Glutamatergic neuron (in vitro differentiated cells): Measurements from ENCODE around the gene ALDOC. TPM values are rescaled to one million over a fixed set of nuclear protein-coding genes. Genes with fewer than 3 reads are reported as not detected.

Source experiments
- DNase-seq: peaks from one replicate; pipeline ENCODE4 v3.0.0; 2022
- H3K27ac Mint-ChIP-seq: one replicate; pipeline ENCODE4 v1.8.0; 2020; ENCODE audit warnings: mild to moderate bottlenecking, mixed read lengths, inconsistent platforms; ENCODE audit not compliant: unreplicated experiment
- H3K27me3 Mint-ChIP-seq: one replicate; pipeline ENCODE4 v1.8.0; 2020; ENCODE audit warnings: mild to moderate bottlenecking, moderate library complexity, mixed read lengths, inconsistent platforms; ENCODE audit not compliant: unreplicated experiment
- H3K36me3 Mint-ChIP-seq: one replicate; pipeline ENCODE4 v1.8.0; 2020; ENCODE audit warnings: mild to moderate bottlenecking, mixed read lengths, inconsistent platforms; ENCODE audit not compliant: unreplicated experiment
- H3K4me1 Mint-ChIP-seq: one replicate; pipeline ENCODE4 v1.8.0; 2020; ENCODE audit warnings: mild to moderate bottlenecking, low read depth, mixed read lengths, inconsistent platforms; ENCODE audit not compliant: unreplicated experiment
- H3K4me3 Mint-ChIP-seq: one replicate; pipeline ENCODE4 v1.8.0; 2020; ENCODE audit warnings: mild to moderate bottlenecking, mixed read lengths, inconsistent platforms; ENCODE audit not compliant: unreplicated experiment
- H3K9me3 Mint-ChIP-seq: one replicate; pipeline ENCODE4 v1.8.0; 2020; ENCODE audit warnings: mild to moderate bottlenecking, moderate library complexity, mixed read lengths, inconsistent platforms; ENCODE audit not compliant: unreplicated experiment
- CTCF ChIP-seq: fragments of 200-600 bp; sonication (generic); IDR thresholded peaks from one replicate; pipeline ENCODE4 v1.5.0; 2021; ENCODE audit not compliant: partially characterized antibody, unreplicated experiment
- total RNA-seq: library from RNA; stranded (reverse); fragmentation: NEBNext Ultra II Directional; extraction: Animal tissue kit (Norgen Biotek cat#: 25700); gene quantifications from one replicate; pipeline ENCODE4 v1.2.1, GENCODE V29; 2021; ENCODE audit not compliant: unreplicated experiment

The ALDOC gene
- total RNA-seq, 1 donor from 2014 or later: 50.9 TPM

GRCh38 chr17:28584434-28584833 lies 7.7 kb upstream of the ALDOC start:
- H3K27ac Mint-ChIP-seq: no peak overlapping the region
- H3K36me3 Mint-ChIP-seq: no peaks in the 10 kb centered on the region
- no peaks in the 10 kb centered on the region for H3K9me3 Mint-ChIP-seq

GRCh38 chr17:28582513-28582912 lies 5.8 kb upstream of the ALDOC start:
- no peak overlapping the region for H3K4me3 Mint-ChIP-seq
- no peaks in the 10 kb centered on the region for H3K36me3 Mint-ChIP-seq

More at GRCh38 chr17:28584434-28584833, 7.7 kb upstream of the ALDOC start:
- no peak overlapping the region for H3K4me3 Mint-ChIP-seq
- no peaks in the 10 kb centered on the region for H3K4me1 Mint-ChIP-seq
- DNase-seq: no peak
- no peaks in the 10 kb centered on the region for H3K27me3 Mint-ChIP-seq
- no peak for TF ChIP-seq CTCF

GRCh38 chr17:28580959-28581358 lies 4.3 kb upstream of the ALDOC start:
- no peak for TF ChIP-seq CTCF
- peaks cover 3% of the 10 kb centered on the region for H3K9me3 Mint-ChIP-seq
- no peak overlapping the region for H3K4me3 Mint-ChIP-seq
- DNase-seq: no peak
- H3K27me3 Mint-ChIP-seq: peaks cover 2% of the 10 kb centered on the region
- H3K36me3 Mint-ChIP-seq: no peaks in the 10 kb centered on the region
- no peaks in the 10 kb centered on the region for H3K4me1 Mint-ChIP-seq
- no peak overlapping the region for H3K27ac Mint-ChIP-seq

More at GRCh38 chr17:28582513-28582912, 5.8 kb upstream of the ALDOC start:
- Mint-ChIP-seq H3K9me3 (no peaks in the 10 kb centered on the region), H3K4me1 (no peaks in the 10 kb centered on the region), H3K27me3 (no peaks in the 10 kb centered on the region), H3K27ac (no peak overlapping the region)
- no peak for DNase-seq
- TF ChIP-seq CTCF: no peak

GRCh38 chr17:28579526-28579925 lies 2.8 kb upstream of the ALDOC start:
- TF ChIP-seq CTCF: no peak
- Mint-ChIP-seq H3K4me1 (peaks cover 2% of the 10 kb centered on the region), H3K9me3 (peaks cover 7% of the 10 kb centered on the region), H3K27ac (no peak overlapping the region), H3K36me3 (no peaks in the 10 kb centered on the region), H3K27me3 (peaks cover 4% of the 10 kb centered on the region), H3K4me3 (no peak overlapping the region)
- DNase-seq: no peak

DNA sequence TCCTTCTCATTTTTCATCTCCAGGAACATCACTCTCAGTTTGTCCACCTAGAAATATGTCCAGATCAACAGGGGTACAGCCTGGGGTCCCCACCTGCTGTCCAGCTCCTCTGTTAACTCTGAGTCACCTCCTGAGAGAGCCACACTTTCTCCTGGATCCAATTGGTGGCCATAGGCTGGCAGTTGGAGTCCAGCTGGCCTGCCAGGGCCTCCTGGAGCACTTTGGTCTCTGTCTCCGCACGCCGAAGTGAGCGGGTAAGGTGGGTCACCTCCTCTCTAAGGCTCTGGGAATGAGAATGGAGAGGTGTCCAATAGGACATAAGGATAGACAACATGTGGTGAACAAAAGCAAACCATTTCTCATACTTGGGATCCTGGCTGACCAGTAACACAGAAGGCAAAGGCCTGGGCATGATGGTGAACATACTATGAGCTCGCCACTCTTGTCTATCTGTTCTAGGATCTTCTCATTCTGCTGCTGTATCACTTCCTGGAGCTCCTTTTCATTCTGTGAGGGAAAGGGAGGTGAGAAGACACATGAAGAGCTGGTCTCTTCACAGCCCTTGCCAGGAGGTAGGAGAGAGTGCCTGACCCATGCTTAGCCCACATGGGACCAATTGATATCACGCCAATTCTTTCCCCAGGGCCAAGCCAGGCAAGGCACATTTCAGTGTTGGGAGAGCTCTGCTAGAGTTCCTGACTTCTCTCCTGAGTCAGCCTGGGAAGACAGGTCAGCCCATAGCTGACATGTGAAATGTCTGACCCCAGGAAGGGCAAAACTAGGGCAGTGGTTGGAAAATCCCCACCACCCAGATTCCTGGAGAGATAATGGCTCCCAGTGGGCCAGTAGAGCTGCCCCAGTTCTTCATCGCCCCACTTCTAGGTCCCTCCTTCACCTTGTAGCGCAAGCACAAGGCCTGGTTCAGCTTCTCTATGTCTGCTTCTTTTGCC lies 1.8 kb upstream of the ALDOC start:
- no peak overlapping the region for H3K4me3 Mint-ChIP-seq
- peaks cover 2% of the 10 kb centered on the region for H3K4me1 Mint-ChIP-seq
- peaks cover 4% of the 10 kb centered on the region for H3K27me3 Mint-ChIP-seq
- H3K36me3 Mint-ChIP-seq: no peaks in the 10 kb centered on the region
- H3K27ac Mint-ChIP-seq: no peak overlapping the region
- no peak for TF ChIP-seq CTCF
- H3K9me3 Mint-ChIP-seq: peaks cover 7% of the 10 kb centered on the region
- DNase-seq: no peak
